ENCODE results near the gene OSBPL1A.
A peak's percentile ranks its signal among the peaks of the same experiment; 100 is the strongest.

OSBPL1A gene

GRCh38 chr18:24397694-24398368, at the start of gene OSBPL1A:
Gene OSBPL1A (minus strand): TSS chr18:24397824. CDS start chr18:24377533, 20,291 bp downstream.
- DNase-seq, result peak; percentile 96

GRCh38 chr18:24446953-24447538, 49.4 kb upstream of the OSBPL1A start:
- DNase-seq, result no peak

- no peak for DNase-seq
Observed at GRCh38 chr18:24446453-24446852, 48.8 kb upstream of the OSBPL1A start.

- no peak for DNase-seq
Observed at GRCh38 chr18:24443870-24444269, 46.2 kb upstream of the OSBPL1A start.

GRCh38 chr18:24436939-24437338, 39.3 kb upstream of the OSBPL1A start:
- DNase-seq, result no peak

GRCh38 chr18:24432618-24433017, 35.0 kb upstream of the OSBPL1A start:
- DNase-seq, result no peak

GRCh38 chr18:24429188-24429587, 31.6 kb upstream of the OSBPL1A start:
- DNase-seq, result no peak

- no peak for DNase-seq
Observed at GRCh38 chr18:24428709-24429108, 31.1 kb upstream of the OSBPL1A start.

- DNase-seq, result no peak
Observed at GRCh38 chr18:24427484-24427883, 29.9 kb upstream of the OSBPL1A start.

GRCh38 chr18:24426398-24427294, 29.0 kb upstream of the OSBPL1A start, which contains the start of gene IMPACT:
Gene IMPACT (plus strand): TSS chr18:24426670. CDS start chr18:24426757, 87 bp downstream.
- DNase-seq, result peak; percentile 89

GRCh38 chr18:24426073-24426397, 28.4 kb upstream of the OSBPL1A start:
- DNase-seq, result no peak

GRCh38 chr18:24421831-24422230, 24.2 kb upstream of the OSBPL1A start:
- DNase-seq, result no peak

GRCh38 chr18:24420551-24420950, 22.9 kb upstream of the OSBPL1A start:
- no peak for DNase-seq

- DNase-seq, result no peak
Observed at GRCh38 chr18:24417480-24417879, 19.9 kb upstream of the OSBPL1A start.

GRCh38 chr18:24414349-24415003, 16.9 kb upstream of the OSBPL1A start:
- no peak for DNase-seq

- DNase-seq, result no peak
Observed at GRCh38 chr18:24413148-24413547, 15.5 kb upstream of the OSBPL1A start.

- DNase-seq, result no peak
Observed at GRCh38 chr18:24408496-24408895, 10.9 kb upstream of the OSBPL1A start.

GRCh38 chr18:24404591-24404990, 7.0 kb upstream of the OSBPL1A start:
- no peak for DNase-seq

GRCh38 chr18:24403076-24403475, 5.5 kb upstream of the OSBPL1A start:
- DNase-seq, result no peak

- DNase-seq, result no peak
Observed at GRCh38 chr18:24402209-24402785, 4.7 kb upstream of the OSBPL1A start.

GRCh38 chr18:24400587-24400986, 3.0 kb upstream of the OSBPL1A start:
- DNase-seq, result no peak

GRCh38 chr18:24398540-24398939, 916 bp upstream of the OSBPL1A start:
- no peak for DNase-seq

GRCh38 chr18:24397131-24397693, 412 bp downstream of the OSBPL1A start:
- DNase-seq, result peak; percentile 78
